ENCODE measurements around the gene SCGB1D2. TPM values are rescaled to one million over a fixed set of nuclear protein-coding genes. Genes with fewer than 3 reads are reported as not detected.

SCGB1D2 gene
- total RNA-seq, 4 donors from 2014 or later, result 278 to 1,370 (median 516) TPM

DNA sequence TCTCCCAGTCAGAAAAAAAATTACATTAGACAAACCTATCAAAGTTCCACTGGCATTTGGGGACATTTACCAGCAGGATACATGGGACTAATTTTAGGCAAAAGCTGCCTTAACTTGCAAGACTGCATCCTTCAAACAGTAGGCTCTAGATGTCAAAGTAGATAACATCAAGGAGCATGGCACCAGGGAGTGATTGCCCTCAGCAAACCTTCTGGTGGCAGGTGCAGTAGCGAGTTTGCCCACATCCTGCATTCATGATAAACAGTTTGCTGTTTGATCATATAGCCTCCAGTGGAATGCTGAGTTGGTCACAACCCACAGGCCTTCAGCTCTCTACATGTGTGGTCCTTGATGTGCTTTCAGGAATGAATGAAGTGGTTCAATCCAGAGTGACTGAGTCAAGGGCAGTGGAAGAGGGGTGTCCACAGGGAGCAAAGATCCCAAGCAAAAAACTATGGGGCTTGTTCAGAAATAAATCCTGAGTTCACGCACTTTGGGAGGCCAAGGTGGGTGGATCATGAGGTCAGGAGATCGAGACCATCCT lies 12.0 kb downstream of the SCGB1D2 start:
- Histone ChIP-seq H3K4me1 (no peaks in the 10 kb centered on the region), H3K9me3 (peaks cover 25% of the 10 kb centered on the region)
- 69% methylated on average over 3 of the region's 3 CpGs for WGBS

DNA sequence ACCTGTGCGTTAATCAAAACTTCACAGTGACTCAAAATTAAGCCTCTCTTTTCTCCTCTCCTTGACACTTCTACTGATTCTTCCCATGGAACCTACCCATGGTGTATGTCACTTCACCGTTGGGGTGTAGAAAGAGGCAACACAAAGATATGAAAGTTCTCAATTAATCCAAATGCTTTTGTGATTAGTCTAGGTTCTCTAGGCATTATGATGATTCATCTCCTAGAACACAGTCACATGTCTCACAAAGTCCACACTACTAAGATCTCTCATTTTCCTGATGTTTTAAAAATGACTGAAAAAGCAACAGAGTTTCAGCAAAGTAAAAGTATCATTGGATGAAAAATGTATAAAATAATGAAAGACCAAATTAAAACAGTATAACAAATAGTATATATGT lies 14.2 kb downstream of the SCGB1D2 start:
- no peak overlapping the region for H3K4me3 ChIP-seq
- H3K27ac ChIP-seq, result no peak overlapping the region
- peaks cover 16% of the 10 kb centered on the region for H3K9me3 ChIP-seq
- H3K36me3 ChIP-seq, result no peaks in the 10 kb centered on the region
- H3K27me3 ChIP-seq, result no peaks in the 10 kb centered on the region
- DNase-seq (ENCODE audit: low spot score in 2 of 2), result no peak
- WGBS, result 85% methylated on average over 2 of the region's 2 CpGs
- TF ChIP-seq POLR2A (IDR thresholded peaks at IDR 0.05), result no peak
- no peak for TF ChIP-seq EP300 (IDR thresholded peaks at IDR 0.05)
- TF ChIP-seq POLR2AphosphoS5 (IDR thresholded peaks at IDR 0.05), result no peak
- TF ChIP-seq, protein P1, sequence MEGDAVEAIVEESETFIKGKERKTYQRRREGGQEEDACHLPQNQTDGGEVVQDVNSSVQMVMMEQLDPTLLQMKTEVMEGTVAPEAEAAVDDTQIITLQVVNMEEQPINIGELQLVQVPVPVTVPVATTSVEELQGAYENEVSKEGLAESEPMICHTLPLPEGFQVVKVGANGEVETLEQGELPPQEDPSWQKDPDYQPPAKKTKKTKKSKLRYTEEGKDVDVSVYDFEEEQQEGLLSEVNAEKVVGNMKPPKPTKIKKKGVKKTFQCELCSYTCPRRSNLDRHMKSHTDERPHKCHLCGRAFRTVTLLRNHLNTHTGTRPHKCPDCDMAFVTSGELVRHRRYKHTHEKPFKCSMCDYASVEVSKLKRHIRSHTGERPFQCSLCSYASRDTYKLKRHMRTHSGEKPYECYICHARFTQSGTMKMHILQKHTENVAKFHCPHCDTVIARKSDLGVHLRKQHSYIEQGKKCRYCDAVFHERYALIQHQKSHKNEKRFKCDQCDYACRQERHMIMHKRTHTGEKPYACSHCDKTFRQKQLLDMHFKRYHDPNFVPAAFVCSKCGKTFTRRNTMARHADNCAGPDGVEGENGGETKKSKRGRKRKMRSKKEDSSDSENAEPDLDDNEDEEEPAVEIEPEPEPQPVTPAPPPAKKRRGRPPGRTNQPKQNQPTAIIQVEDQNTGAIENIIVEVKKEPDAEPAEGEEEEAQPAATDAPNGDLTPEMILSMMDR (IDR thresholded peaks at IDR 0.05), result no peak
- no peaks in the 10 kb centered on the region for H3K4me1 ChIP-seq

More for the DNA sequence above, 12.0 kb downstream of the SCGB1D2 start:
- Histone ChIP-seq H3K4me3 (no peak overlapping the region), H3K36me3 (no peaks in the 10 kb centered on the region), H3K27me3 (peaks cover 6% of the 10 kb centered on the region), H3K27ac (no peak overlapping the region)
- DNase-seq (ENCODE audit: low spot score in 2 of 2), result no peak
- TF ChIP-seq, protein P1 (IDR thresholded peaks at IDR 0.05), result no peak
- no peak for TF ChIP-seq EP300 (IDR thresholded peaks at IDR 0.05)
- no peak for TF ChIP-seq POLR2A (IDR thresholded peaks at IDR 0.05)
- no peak for TF ChIP-seq POLR2AphosphoS5 (IDR thresholded peaks at IDR 0.05)

DNA sequence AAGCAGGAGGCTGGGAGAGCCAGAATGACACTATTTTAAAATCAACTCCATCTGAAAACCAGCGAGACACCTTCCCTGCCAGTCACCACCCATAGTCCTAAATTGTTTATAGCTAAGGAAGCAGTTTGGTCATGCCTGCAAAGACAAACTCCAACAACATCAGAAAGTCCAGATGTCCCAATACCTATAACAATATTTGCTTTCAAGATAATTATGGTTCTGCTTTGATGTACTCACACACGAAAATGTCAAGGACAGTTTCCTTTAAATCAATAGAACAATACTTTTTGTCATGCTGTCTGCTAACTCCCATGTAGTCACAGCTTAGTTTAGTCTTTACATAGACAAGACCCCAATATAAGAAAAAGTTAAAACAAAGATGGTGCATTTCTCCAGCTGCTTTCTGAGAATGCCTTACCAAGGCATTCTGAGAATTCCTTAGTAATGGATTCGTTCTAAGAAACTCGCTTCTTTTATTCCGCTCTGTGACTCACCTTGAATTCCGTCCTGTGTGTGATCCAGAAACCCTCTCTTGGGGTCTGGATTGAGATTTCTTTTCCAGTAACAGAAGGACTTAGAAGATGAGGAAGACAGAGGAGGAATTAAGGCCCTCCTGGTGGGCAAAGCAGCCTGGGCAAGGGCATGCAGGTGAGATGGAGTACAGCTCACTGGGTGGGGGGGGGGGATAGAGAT lies 18.4 kb downstream of the SCGB1D2 start:
- Histone ChIP-seq H3K9me3 (no peaks in the 10 kb centered on the region), H3K4me1 (no peaks in the 10 kb centered on the region), H3K4me3 (no peak overlapping the region), H3K36me3 (no peaks in the 10 kb centered on the region), H3K27ac (no peak overlapping the region), H3K27me3 (peaks cover 3% of the 10 kb centered on the region)
- 78% methylated on average over 6 of the region's 6 CpGs for WGBS
- DNase-seq (ENCODE audit: low spot score in 2 of 2), result no peak
- TF ChIP-seq, protein P1 (IDR thresholded peaks at IDR 0.05), result no peak
- TF ChIP-seq EP300 (IDR thresholded peaks at IDR 0.05) (no peak), POLR2AphosphoS5 (IDR thresholded peaks at IDR 0.05) (no peak), POLR2A (IDR thresholded peaks at IDR 0.05) (no peak)

DNA sequence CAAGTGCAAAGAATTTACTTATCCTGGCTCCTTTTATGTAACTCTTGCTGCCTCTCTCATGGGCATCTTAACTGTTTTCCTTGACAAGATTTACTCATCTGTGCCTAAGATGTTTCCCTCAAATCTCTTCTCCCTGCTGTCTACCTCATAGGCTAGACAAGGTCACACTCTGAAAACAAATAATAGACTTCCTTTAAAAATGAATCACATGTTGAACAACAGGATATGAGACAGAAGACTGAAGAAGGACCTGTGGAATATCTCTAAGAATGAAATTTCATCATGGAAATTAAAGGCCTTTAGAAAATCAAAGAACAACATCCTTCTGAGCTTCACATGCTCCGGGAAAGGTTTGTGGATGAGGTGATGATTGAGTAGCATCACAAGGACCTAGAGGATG lies 22.0 kb downstream of the SCGB1D2 start:
- H3K36me3 ChIP-seq, result no peaks in the 10 kb centered on the region
- H3K4me1 ChIP-seq, result no peaks in the 10 kb centered on the region
- no peaks in the 10 kb centered on the region for H3K9me3 ChIP-seq
- 89% methylated on average over 1 of the region's 1 CpG for WGBS
- peaks cover 15% of the 10 kb centered on the region for H3K27me3 ChIP-seq
- no peak overlapping the region for H3K4me3 ChIP-seq
- TF ChIP-seq EP300 (IDR thresholded peaks at IDR 0.05) (no peak), POLR2A (IDR thresholded peaks at IDR 0.05) (no peak), POLR2AphosphoS5 (IDR thresholded peaks at IDR 0.05) (no peak)
- TF ChIP-seq, protein P1 (IDR thresholded peaks at IDR 0.05), result no peak
- DNase-seq (ENCODE audit: low spot score in 2 of 2), result no peak
- H3K27ac ChIP-seq, result no peak overlapping the region

DNA sequence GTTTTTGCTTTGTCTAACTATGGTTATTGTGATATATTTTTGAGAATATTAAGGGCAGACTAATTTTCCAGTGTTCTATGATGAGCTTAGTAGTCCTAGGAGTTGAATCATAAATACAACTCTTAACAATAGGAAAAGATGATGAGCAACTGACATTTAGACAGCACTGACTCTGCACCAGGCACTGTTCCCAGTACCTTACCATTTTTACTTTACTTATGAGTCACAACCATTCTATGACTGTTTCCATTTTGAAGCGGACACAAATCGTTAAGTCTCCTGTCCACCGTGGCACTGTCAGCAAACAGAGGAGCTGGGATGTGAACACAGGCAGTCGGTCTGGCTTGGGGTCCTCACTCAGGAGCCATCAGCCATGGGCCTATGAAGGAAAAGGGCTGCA lies 24.5 kb downstream of the SCGB1D2 start:
- no peak overlapping the region for H3K27ac ChIP-seq
- no peaks in the 10 kb centered on the region for H3K9me3 ChIP-seq
- H3K4me1 ChIP-seq, result no peaks in the 10 kb centered on the region
- no peak for DNase-seq (ENCODE audit: low spot score in 2 of 2)
- peaks cover 16% of the 10 kb centered on the region for H3K27me3 ChIP-seq
- H3K36me3 ChIP-seq, result no peaks in the 10 kb centered on the region
- 48% methylated on average over 4 of the region's 4 CpGs for WGBS
- H3K4me3 ChIP-seq, result no peak overlapping the region
- TF ChIP-seq POLR2AphosphoS5 (IDR thresholded peaks at IDR 0.05), result no peak
- TF ChIP-seq, protein P1 (IDR thresholded peaks at IDR 0.05), result no peak
- TF ChIP-seq POLR2A (IDR thresholded peaks at IDR 0.05), result no peak
- no peak for TF ChIP-seq EP300 (IDR thresholded peaks at IDR 0.05)

Measured in suprapubic skin (tissue), 4 donors.